DOHH2 (cell line): ENCODE measurements around the gene PCDH18.

ENCODE experiments used
- EZH2phosphoT487 ChIP-seq: fragments of 200-600 bp; sonication (generic); IDR thresholded peaks from 2 replicates; pipeline ENCODE4 v1.6.1; 2017; ENCODE audit warnings: borderline replicate concordance, mild to moderate bottlenecking, antibody characterized with exemption, low read length, moderate library complexity, mixed read lengths
- TF ChIP-seq, protein P1 (sequence below): fragments of 200-600 bp; sonication (generic); IDR thresholded peaks from one replicate; pipeline ENCODE4 v1.5.1; 2014; ENCODE audit warnings: antibody characterized with exemption, mild to moderate bottlenecking, low read depth, low read length; ENCODE audit not compliant: poor library complexity, severe bottlenecking

DNA sequence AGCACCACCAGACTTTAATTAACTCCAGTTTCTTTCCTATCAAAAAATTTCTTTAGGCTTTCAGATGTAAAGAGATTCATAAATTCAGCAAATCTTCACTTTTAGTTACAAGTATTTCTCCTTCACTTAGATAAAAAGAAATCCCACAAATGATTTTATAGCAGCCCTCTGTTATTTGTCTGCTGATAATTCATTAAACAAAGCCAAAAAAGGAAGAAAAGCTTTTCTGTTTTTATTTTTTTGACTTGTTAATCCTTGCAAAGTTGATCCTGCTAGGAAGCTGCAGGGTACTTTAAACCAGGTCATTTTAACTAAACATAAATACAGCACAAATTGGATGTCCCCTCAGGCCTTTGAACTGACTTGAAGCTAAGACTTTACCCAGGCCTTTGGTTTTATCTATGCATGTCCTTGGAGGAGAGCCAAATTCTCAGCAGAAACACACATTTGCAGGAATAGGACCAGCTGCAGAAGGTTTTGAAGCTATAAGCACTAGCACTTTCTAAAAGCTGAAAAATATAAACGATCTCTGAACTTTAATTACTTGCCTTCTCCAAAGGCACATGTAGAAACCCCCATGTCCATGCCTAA lies 57.5 kb downstream of the PCDH18 start:
- TF ChIP-seq, protein P1, sequence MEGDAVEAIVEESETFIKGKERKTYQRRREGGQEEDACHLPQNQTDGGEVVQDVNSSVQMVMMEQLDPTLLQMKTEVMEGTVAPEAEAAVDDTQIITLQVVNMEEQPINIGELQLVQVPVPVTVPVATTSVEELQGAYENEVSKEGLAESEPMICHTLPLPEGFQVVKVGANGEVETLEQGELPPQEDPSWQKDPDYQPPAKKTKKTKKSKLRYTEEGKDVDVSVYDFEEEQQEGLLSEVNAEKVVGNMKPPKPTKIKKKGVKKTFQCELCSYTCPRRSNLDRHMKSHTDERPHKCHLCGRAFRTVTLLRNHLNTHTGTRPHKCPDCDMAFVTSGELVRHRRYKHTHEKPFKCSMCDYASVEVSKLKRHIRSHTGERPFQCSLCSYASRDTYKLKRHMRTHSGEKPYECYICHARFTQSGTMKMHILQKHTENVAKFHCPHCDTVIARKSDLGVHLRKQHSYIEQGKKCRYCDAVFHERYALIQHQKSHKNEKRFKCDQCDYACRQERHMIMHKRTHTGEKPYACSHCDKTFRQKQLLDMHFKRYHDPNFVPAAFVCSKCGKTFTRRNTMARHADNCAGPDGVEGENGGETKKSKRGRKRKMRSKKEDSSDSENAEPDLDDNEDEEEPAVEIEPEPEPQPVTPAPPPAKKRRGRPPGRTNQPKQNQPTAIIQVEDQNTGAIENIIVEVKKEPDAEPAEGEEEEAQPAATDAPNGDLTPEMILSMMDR, result no peak
- TF ChIP-seq EZH2phosphoT487, result no peak
